Neuronal stem cell (in vitro differentiated cells): ENCODE results near the gene NUDT4.

Source experiments
- DNase-seq: peaks from one replicate; pipeline ENCODE4 v3.0.0-alpha.2; 2013; ENCODE audit warnings: low spot score
- H2AFZ ChIP-seq: one replicate; pipeline ENCODE4 v1.6.1; 2013; ENCODE audit warnings: mild to moderate bottlenecking, low read length, inconsistent platforms
- H2AK5ac ChIP-seq: 2 replicates; pipeline ENCODE4 v1.6.1; 2013; ENCODE audit warnings: low read depth, mild to moderate bottlenecking, inconsistent platforms, low read length, moderate library complexity, mixed read lengths
- H2BK120ac ChIP-seq: 2 replicates; pipeline ENCODE4 v1.6.1; 2013; ENCODE audit warnings: low read depth, mild to moderate bottlenecking, inconsistent platforms, low read length, moderate library complexity, mixed read lengths
- H2BK12ac ChIP-seq: one replicate; pipeline ENCODE4 v1.6.1; 2013; ENCODE audit warnings: low read length, inconsistent platforms
- H2BK15ac ChIP-seq: 2 replicates; pipeline ENCODE4 v1.6.1; 2013; ENCODE audit warnings: mild to moderate bottlenecking, low read length, inconsistent platforms, mixed read lengths
- H2BK5ac ChIP-seq: one replicate; pipeline ENCODE4 v1.6.1; 2013; ENCODE audit warnings: inconsistent platforms, mild to moderate bottlenecking, low read length, moderate library complexity
- H3K14ac ChIP-seq: one replicate; pipeline ENCODE4 v1.6.1; 2013; ENCODE audit warnings: low read length, inconsistent platforms
- H3K18ac ChIP-seq: 2 replicates; pipeline ENCODE4 v1.6.1; 2013; ENCODE audit warnings: low read length, inconsistent platforms
- H3K23ac ChIP-seq: 2 replicates; pipeline ENCODE4 v1.6.1; 2013; ENCODE audit warnings: low read depth, mild to moderate bottlenecking, mixed read lengths, low read length, inconsistent platforms; ENCODE audit not compliant: poor library complexity
- H3K27ac ChIP-seq: replicated peaks from 3 replicates; pipeline ENCODE4 v1.5.1; 2013; ENCODE audit warnings: low read length, inconsistent platforms
- H3K27me3 ChIP-seq, 3 experiments: 2 replicates each; pipeline ENCODE4 v1.6.1; 2013; ENCODE audit warnings: low read length in 3 of 3, mild to moderate bottlenecking in 2 of 3, inconsistent platforms in 1 of 3, low read depth in 1 of 3, mixed read lengths in 1 of 3, moderate library complexity in 1 of 3; ENCODE audit not compliant: control insufficient read depth in 3 of 3, insufficient read depth in 3 of 3
- H3K36me3 ChIP-seq, 2 donors: replicated peaks in 1 of 2; 2 replicates each; pipeline ENCODE4 v1.6.1; 2013; ENCODE audit warnings: low read length in 2 of 2; ENCODE audit not compliant: control insufficient read depth in 2 of 2, insufficient read depth in 2 of 2
- H3K4ac ChIP-seq: 2 replicates; pipeline ENCODE4 v1.6.1; 2013; ENCODE audit warnings: inconsistent platforms, mild to moderate bottlenecking, low read length, moderate library complexity
- H3K4me1 ChIP-seq, 2 donors: 1 replicate in 1 of 2; 2 replicates in 1 of 2; pipeline ENCODE4 v1.6.1; 2013; ENCODE audit warnings: low read length in 2 of 2, low read depth in 1 of 2; ENCODE audit not compliant: control insufficient read depth in 2 of 2, insufficient read depth in 1 of 2
- H3K4me2 ChIP-seq: one replicate; pipeline ENCODE4 v1.6.1; 2013; ENCODE audit warnings: mild to moderate bottlenecking, low read length, inconsistent platforms; ENCODE audit not compliant: insufficient read depth, poor library complexity, severe bottlenecking
- H3K4me3 ChIP-seq, 2 donors: 2 replicates each; pipeline ENCODE4 v1.5.1; 2013; ENCODE audit warnings: low read length in 2 of 2, mild to moderate bottlenecking in 2 of 2, inconsistent platforms in 1 of 2, moderate library complexity in 1 of 2
- H3K79me1 ChIP-seq: one replicate; pipeline ENCODE4 v1.6.1; 2013; ENCODE audit warnings: low read depth, mild to moderate bottlenecking, inconsistent platforms, low read length, moderate library complexity
- H3K9ac ChIP-seq: one replicate; pipeline ENCODE4 v1.6.1; 2013; ENCODE audit warnings: mild to moderate bottlenecking, low read depth, low read length, inconsistent platforms; ENCODE audit not compliant: poor library complexity
- H3K9me3 ChIP-seq, 2 donors: replicated peaks in 1 of 2; 2 replicates each; pipeline versions ENCODE3 to v1.6.1; 2013; ENCODE audit warnings: low read length in 2 of 2, mild to moderate bottlenecking in 2 of 2, inconsistent platforms in 1 of 2, low read depth in 1 of 2, mixed read lengths in 1 of 2, moderate library complexity in 1 of 2; ENCODE audit not compliant: control insufficient read depth in 2 of 2, insufficient read depth in 1 of 2
- H4K8ac ChIP-seq: one replicate; pipeline ENCODE4 v1.6.1; 2013; ENCODE audit warnings: low read depth, mild to moderate bottlenecking, inconsistent platforms, low read length, moderate library complexity
- H4K91ac ChIP-seq: one replicate; pipeline ENCODE4 v1.6.1; 2013; ENCODE audit warnings: low read length, low read depth, mild to moderate bottlenecking, inconsistent platforms; ENCODE audit not compliant: poor library complexity
- whole genome bisulfite sequencing, 2 donors: extraction: QIAGEN DNeasy Blood & Tissue Kit; methylation state at CpG; one replicate each; pipeline ENCODE4 v1.1.7; 2013; ENCODE audit warnings: missing lambda C conversion rate in 2 of 2, mixed read lengths in 1 of 2; ENCODE audit not compliant: insufficient read length in 2 of 2, insufficient replicate concordance in 1 of 2; ENCODE audit errors: extremely low coverage in 2 of 2; 5-methylcytosine and 5-hydroxymethylcytosine counted together

NUDT4 gene

GRCh38 chr12:93419388-93420034, 41.8 kb downstream of the NUDT4 start:
- no peak overlapping the region for H3K4me3 ChIP-seq
- no peak overlapping the region for H3K14ac ChIP-seq
- no peak overlapping the region for H3K4me2 ChIP-seq
- DNase-seq, result no peak
- H2AFZ ChIP-seq, result no peak overlapping the region
- H2BK15ac ChIP-seq, result no peak overlapping the region
- no peak overlapping the region for H3K23ac ChIP-seq
- H2BK12ac ChIP-seq, result no peak overlapping the region
- H2AK5ac ChIP-seq, result no peak overlapping the region
- H3K79me1 ChIP-seq, result peaks cover 1% of the 10 kb centered on the region
- peaks cover 0 to 8% of the 10 kb centered on the region in 2 donors for H3K36me3 ChIP-seq
- H2BK120ac ChIP-seq, result no peak overlapping the region
- H3K4ac ChIP-seq, result no peak overlapping the region
- no peak overlapping the region for H4K8ac ChIP-seq
- H3K9me3 ChIP-seq, result no peaks in the 10 kb centered on the region
- H3K27ac ChIP-seq, result no peak overlapping the region
- H3K18ac ChIP-seq, result no peak overlapping the region
- WGBS, 2 donors, result no CpG with 5 or more reads among the region's 1 CpG
- H3K27me3 ChIP-seq, result no peaks in the 10 kb centered on the region
- H3K4me1 ChIP-seq, result peaks cover 0 to 2% of the 10 kb centered on the region in 2 donors
- no peak overlapping the region for H4K91ac ChIP-seq
- H2BK5ac ChIP-seq, result no peak overlapping the region
- H3K9ac ChIP-seq, result no peak overlapping the region

GRCh38 chr12:93422050-93422449, 44.3 kb downstream of the NUDT4 start:
- Histone ChIP-seq H3K9ac (no peak overlapping the region), H3K18ac (no peak overlapping the region), H4K8ac (no peak overlapping the region), H3K27me3 (no peaks in the 10 kb centered on the region), H3K9me3 (no peaks in the 10 kb centered on the region), H3K4me1 (peaks cover 0 to 2% of the 10 kb centered on the region in 2 donors), H2BK5ac (no peak overlapping the region), H3K4me3 (no peak overlapping the region), H2BK120ac (no peak overlapping the region), H3K36me3 (peaks cover 0 to 5% of the 10 kb centered on the region in 2 donors), H3K79me1 (no peaks in the 10 kb centered on the region), H4K91ac (no peak overlapping the region), H2BK12ac (no peak overlapping the region), H2AFZ (no peak overlapping the region), H3K14ac (no peak overlapping the region), H3K23ac (no peak overlapping the region), H2BK15ac (no peak overlapping the region), H3K4me2 (no peak overlapping the region), H2AK5ac (no peak overlapping the region), H3K27ac (no peak overlapping the region), H3K4ac (no peak overlapping the region)
- WGBS, 2 donors, result no CpG with 5 or more reads among the region's 2 CpGs
- DNase-seq, result no peak

- Histone ChIP-seq H3K23ac (no peak overlapping the region), H3K79me1 (peaks cover 3% of the 10 kb centered on the region), H4K8ac (no peak overlapping the region), H3K4me2 (no peak overlapping the region), H3K4me1 (peaks cover 0 to 2% of the 10 kb centered on the region in 2 donors), H3K9me3 (no peaks in the 10 kb centered on the region), H2AFZ (no peak overlapping the region), H4K91ac (no peak overlapping the region), H3K27me3 (no peaks in the 10 kb centered on the region), H3K27ac (no peak overlapping the region), H3K18ac (no peak overlapping the region), H2BK5ac (no peak overlapping the region), H3K4me3 (no peak overlapping the region), H2AK5ac (no peak overlapping the region), H2BK12ac (no peak overlapping the region), H3K9ac (no peak overlapping the region), H2BK120ac (no peak overlapping the region), H3K14ac (no peak overlapping the region), H3K4ac (no peak overlapping the region), H2BK15ac (no peak overlapping the region), H3K36me3 (peaks cover 0 to 12% of the 10 kb centered on the region in 2 donors)
- DNase-seq, result no peak
- WGBS, 2 donors, result no CpG with 5 or more reads among the region's 8 CpGs
Measured at GRCh38 chr12:93425736-93426411, 48.1 kb downstream of the NUDT4 start.

GRCh38 chr12:93426412-93426805, 48.7 kb downstream of the NUDT4 start:
- Histone ChIP-seq H2BK5ac (no peak overlapping the region), H4K8ac (no peak overlapping the region), H3K4ac (no peak overlapping the region), H3K79me1 (peaks cover 3% of the 10 kb centered on the region), H3K4me1 (peaks cover 0 to 2% of the 10 kb centered on the region in 2 donors), H2AFZ (no peak overlapping the region), H2BK15ac (no peak overlapping the region), H3K18ac (no peak overlapping the region), H3K27me3 (no peaks in the 10 kb centered on the region), H3K4me3 (no peak overlapping the region), H2BK12ac (no peak overlapping the region), H4K91ac (no peak overlapping the region), H3K27ac (no peak overlapping the region), H3K4me2 (no peak overlapping the region), H3K36me3 (peaks cover 0 to 12% of the 10 kb centered on the region in 2 donors), H3K9me3 (no peaks in the 10 kb centered on the region), H2AK5ac (no peak overlapping the region), H3K14ac (no peak overlapping the region), H3K9ac (no peak overlapping the region), H2BK120ac (no peak overlapping the region), H3K23ac (no peak overlapping the region)
- no CpG with 5 or more reads among the region's 1 CpG for WGBS, 2 donors
- DNase-seq, result no peak
